Epithelial cell of esophagus (primary cell): ENCODE data around the gene BICC1.

Experiments
- DNase-seq: peaks from one replicate; pipeline ENCODE4 v3.0.0; 2010; ENCODE audit warnings: low read depth
- H3K4me3 ChIP-seq: 2 replicates; pipeline ENCODE4 v1.5.1; 2011; ENCODE audit warnings: mild to moderate bottlenecking, low read length, control low read depth
- TF ChIP-seq, protein P1 (sequence below): IDR thresholded peaks from 2 replicates; pipeline ENCODE4 v1.5.1; 2011; ENCODE audit warnings: low read depth, mild to moderate bottlenecking, low read length, control low read depth, inconsistent platforms; ENCODE audit not compliant: insufficient read depth; ENCODE audit errors: missing control alignments

The BICC1 gene

GRCh38 chr10:58802047-58802446 lies 289.4 kb downstream of the BICC1 start:
- no peak for DNase-seq
- H3K4me3 ChIP-seq, result no peak overlapping the region
- TF ChIP-seq, protein P1, sequence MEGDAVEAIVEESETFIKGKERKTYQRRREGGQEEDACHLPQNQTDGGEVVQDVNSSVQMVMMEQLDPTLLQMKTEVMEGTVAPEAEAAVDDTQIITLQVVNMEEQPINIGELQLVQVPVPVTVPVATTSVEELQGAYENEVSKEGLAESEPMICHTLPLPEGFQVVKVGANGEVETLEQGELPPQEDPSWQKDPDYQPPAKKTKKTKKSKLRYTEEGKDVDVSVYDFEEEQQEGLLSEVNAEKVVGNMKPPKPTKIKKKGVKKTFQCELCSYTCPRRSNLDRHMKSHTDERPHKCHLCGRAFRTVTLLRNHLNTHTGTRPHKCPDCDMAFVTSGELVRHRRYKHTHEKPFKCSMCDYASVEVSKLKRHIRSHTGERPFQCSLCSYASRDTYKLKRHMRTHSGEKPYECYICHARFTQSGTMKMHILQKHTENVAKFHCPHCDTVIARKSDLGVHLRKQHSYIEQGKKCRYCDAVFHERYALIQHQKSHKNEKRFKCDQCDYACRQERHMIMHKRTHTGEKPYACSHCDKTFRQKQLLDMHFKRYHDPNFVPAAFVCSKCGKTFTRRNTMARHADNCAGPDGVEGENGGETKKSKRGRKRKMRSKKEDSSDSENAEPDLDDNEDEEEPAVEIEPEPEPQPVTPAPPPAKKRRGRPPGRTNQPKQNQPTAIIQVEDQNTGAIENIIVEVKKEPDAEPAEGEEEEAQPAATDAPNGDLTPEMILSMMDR, result no peak

DNA sequence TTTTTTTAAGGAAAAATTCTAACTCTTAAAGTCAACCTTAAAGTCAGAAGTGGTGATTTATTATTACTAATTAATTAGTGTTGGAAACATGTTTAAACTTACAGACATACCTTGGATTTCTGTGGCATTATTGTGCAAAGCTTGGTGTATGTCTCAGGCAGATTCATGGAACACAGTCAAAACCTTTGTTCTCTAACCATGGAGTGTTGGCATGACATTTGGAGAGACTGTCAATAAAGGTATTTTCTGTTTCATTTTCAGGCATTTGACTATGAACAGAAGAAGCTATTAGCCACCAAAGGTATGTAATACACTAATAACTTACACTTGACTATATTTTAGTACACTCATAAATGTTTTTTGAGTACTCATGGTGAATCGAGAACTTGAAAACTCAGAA lies 293.7 kb downstream of the BICC1 start:
- peak; percentile 17 for DNase-seq
- H3K4me3 ChIP-seq, result no peak overlapping the region
- TF ChIP-seq, protein P1, result no peak

DNA sequence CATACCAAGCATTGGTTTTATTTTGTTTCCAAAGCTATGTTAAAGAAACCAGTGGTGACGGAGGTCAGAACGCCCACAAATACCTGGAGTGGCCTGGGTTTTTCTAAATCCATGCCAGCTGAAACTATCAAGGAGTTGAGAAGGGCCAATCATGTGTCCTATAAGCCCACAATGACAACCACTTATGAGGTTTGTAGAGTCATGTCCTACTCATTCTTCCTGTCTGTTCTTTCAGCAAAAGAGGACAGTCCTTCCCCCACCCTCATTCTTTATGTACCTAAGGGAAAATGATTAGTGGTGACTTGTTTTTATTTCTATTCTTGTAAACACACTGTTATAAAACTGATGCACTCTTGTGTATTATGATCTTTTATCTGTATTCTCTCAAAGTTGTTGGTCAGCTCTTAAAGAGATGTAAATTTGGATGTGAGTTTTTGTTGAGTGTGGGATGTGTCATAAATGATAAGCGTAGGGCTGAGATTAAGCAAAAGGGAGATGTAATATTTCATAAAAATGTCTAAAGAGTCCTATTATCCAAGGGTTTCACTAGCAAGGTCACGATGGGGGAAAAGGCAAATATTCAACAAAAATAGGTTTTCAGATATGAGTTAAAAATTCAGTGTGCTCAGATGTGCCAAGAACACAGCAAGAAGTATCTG lies 294.4 kb downstream of the BICC1 start:
- DNase-seq, result peak; percentile 74
- no peak overlapping the region for H3K4me3 ChIP-seq
- TF ChIP-seq, protein P1, result no peak

DNA sequence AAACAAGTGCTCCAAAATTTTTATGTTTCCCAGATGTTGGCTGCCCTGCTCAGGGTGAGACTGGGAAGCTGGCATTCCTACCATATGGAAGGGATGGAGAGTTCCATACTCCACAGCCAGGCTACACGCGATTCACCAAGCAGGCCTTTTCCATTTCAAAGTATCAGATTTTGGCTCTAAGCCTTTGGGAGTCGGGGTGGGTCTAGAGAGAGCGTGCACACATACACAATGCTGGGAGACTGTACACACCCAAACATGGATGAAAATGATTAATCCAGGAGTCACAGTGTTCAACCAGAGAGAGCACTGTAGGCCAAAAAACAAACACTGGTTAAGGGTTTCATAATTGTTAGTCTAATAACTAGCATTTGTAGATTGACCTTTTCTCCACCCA lies 295.0 kb downstream of the BICC1 start:
- DNase-seq, result peak; percentile 86
- TF ChIP-seq, protein P1, result no peak
- no peak overlapping the region for H3K4me3 ChIP-seq

DNA sequence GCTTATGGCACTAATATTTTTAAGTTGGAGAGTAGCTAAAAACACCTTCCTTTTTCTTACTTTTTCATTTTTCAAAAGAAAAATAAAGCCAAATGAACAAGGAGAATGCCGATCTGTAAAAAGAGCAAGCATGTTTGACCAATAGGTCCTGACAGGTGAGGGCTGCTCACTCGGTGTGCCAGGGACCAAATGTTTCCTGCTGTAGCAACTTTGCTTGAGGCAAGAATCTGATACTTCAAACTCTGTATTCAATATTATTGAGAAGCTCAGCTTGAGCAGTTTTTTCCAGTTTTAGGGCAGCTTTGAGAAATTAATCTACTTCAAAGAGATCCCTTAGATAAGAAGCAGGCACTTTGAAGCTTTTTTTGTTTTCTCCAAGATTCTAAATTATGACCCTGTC lies 298.1 kb downstream of the BICC1 start:
- peak; percentile 19 for DNase-seq
- TF ChIP-seq, protein P1, result no peak
- H3K4me3 ChIP-seq, result no peak overlapping the region

GRCh38 chr10:58813573-58813972 lies 300.9 kb downstream of the BICC1 start:
- TF ChIP-seq, protein P1, result no peak
- DNase-seq, result no peak

GRCh38 chr10:58817201-58817846 lies 304.7 kb downstream of the BICC1 start:
- H3K4me3 ChIP-seq, result no peak overlapping the region
- TF ChIP-seq, protein P1, result no peak
- no peak for DNase-seq

More at GRCh38 chr10:58813573-58813972, 300.9 kb downstream of the BICC1 start:
- H3K4me3 ChIP-seq, result no peak overlapping the region
